ENCODE data around the gene SLC4A1AP. TPM values are rescaled to one million over a fixed set of nuclear protein-coding genes. Genes with fewer than 3 reads are reported as not detected.

SLC4A1AP gene
- total and polyA plus RNA-seq, 10 of the 15 experiments (the other 5 are each of a cell fraction or from before 2014, with no cell fraction given): 6.5 to 30.1 (median 21.5) TPM

DNA sequence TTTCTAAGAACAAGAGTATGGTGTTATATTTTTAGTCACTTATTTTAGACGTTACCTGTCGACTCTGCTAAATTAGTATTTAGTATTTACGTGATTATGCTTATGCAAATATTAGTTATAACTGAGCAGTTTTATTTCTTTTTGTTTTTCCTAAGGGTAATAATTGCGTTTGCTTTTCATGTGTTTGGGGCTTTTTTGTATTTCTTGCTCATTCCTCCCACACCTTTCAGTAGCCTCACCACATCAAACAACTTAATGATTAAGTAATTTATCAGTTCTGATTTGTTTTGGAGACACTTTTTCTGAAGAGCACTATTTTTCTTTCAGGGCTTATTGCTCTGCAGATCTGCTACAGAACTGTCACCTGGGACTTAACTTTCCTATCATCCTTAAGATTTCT is 7.5 kb downstream of the SLC4A1AP start:
- no peak for TF ChIP-seq ESRRA (IDR thresholded peaks at IDR 0.05; ENCODE audit: low read length)
- no peak for TF ChIP-seq CHD4 (IDR thresholded peaks at IDR 0.05)
- TF ChIP-seq MEF2B (IDR thresholded peaks at IDR 0.05; ENCODE audit: partially characterized antibody, poor library complexity, severe bottlenecking): no peak
- no peak for TF ChIP-seq PAX5 (IDR thresholded peaks at IDR 0.05; ENCODE audit: borderline replicate concordance, low read depth, low read length)
- BruUV-seq (replicated peaks): no TSS peak
- CTCF ChIA-PET: interaction anchor here (5.5 kb wide), 1 partner anchor 13 kb away, joined by 49 read pairs; no protein-coding TSS in a partner anchor
- ATAC-seq: no peak
- Histone ChIP-seq H3K9ac (ENCODE audit: control insufficient read depth, insufficient read depth, low read length) (no peak overlapping the region), H3K79me2 (ENCODE audit: control insufficient read depth, insufficient read depth, low read length) (no peaks in the 10 kb centered on the region; the same call in 1 of the 2 replicates), H3K9me3 (replicated peaks; ENCODE audit: control insufficient read depth, insufficient read depth, low read length) (no peaks in the 10 kb centered on the region), H3K4me1 (ENCODE audit: control insufficient read depth, insufficient read depth, low read length) (no peaks in the 10 kb centered on the region), H3K4me3 (no peak overlapping the region), H3K27me3 (replicated peaks in 1 of 2; ENCODE audit: control insufficient read depth in 2 of 2, insufficient read depth in 2 of 2, low read length in 1 of 2) (no peaks in the 10 kb centered on the region), H4K20me1 (ENCODE audit: control insufficient read depth, insufficient read depth) (no peaks in the 10 kb centered on the region), H3K27ac (ENCODE audit: control insufficient read depth, insufficient read depth) (no peak overlapping the region), H3K36me3 (ENCODE audit: control insufficient read depth in 2 of 2, insufficient read depth in 2 of 2, low read length in 1 of 2) (peaks cover 2 to 20% of the 10 kb centered on the region in 2 experiments), H3K4me2 (ENCODE audit: control insufficient read depth, insufficient read depth) (no peak overlapping the region), H2AFZ (ENCODE audit: control insufficient read depth, low read depth, low read length) (no peak overlapping the region)
- in situ Hi-C loops (cut with MboI) (no loop called here), intact Hi-C loops (cut with micrococcal nuclease; ENCODE audit: unreplicated experiment) (no loop called here)
- no peak for FAIRE-seq
- SMC1A ChIA-PET (ENCODE audit: uncharacterized antibody, unreplicated experiment): interaction anchor here (0.8 kb wide), 1 partner anchor 8 kb away, joined by 3 read pairs; the partner anchor contains the start of gene SUPT7L
- no peak for DNase-seq (ENCODE audit: low read depth, low spot score)
- POLR2A ChIA-PET: no interaction called here
- RAD21 ChIA-PET (ENCODE audit: unreplicated experiment): no interaction called here
- WGBS (ENCODE audit: insufficient coverage, insufficient replicate concordance, low lambda C conversion rate, missing lambda C conversion rate): 73% methylated on average over 4 of the region's 4 CpGs

DNA sequence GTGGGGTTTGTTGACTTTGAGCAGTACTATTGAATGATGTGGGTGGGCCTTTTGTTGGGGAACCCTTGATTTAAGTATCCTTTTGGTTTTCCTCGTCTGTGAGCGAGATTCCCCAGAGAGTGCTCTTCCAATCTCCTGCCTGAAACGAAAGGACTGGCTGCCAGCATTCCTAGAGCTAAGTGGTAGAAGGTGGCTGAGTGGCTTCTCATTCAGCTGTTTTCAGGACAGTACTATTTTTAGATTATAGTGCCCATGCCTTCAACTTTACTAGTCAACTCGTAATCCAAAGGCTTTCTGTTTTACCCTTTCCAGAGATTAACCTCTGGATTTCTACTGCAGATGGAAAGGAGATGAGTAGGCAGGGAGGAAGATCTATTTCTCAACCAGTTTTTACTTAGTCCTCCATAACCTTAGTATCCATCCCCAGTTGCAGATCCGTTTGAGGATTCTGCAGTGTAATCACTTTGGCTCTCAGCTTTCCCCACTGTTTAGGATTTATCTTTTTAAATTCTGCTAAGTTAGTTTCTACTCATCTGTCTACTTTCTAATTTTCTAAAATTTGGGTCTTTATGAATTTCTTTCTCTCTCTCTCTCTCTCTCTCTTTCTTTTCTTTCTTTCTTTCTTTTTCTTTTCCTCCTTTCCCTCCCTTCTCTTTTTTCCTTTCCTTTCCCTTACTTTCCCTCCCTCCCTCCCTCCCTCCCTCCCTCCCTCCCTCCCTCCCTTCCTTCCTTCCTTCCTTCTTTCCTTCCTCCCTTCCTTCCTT is 9.2 kb downstream of the SLC4A1AP start:
- H3K4me1 ChIP-seq (ENCODE audit: control insufficient read depth, insufficient read depth, low read length): no peaks in the 10 kb centered on the region
- H2AFZ ChIP-seq (ENCODE audit: control insufficient read depth, low read depth, low read length): no peak overlapping the region
- CTCF ChIA-PET: interaction anchor here (0.9 to 5.5 kb wide), 2 partner anchors 9 to 11 kb away, joined by 3 to 49 read pairs; partner anchors contain the start of gene SLC4A1AP
- H3K9ac ChIP-seq (ENCODE audit: control insufficient read depth, insufficient read depth, low read length): no peak overlapping the region
- SMC1A ChIA-PET (ENCODE audit: uncharacterized antibody, unreplicated experiment): interaction anchor here (1.5 kb wide), 1 partner anchor 10 kb away, joined by 5 read pairs; no protein-coding TSS in a partner anchor
- POLR2A ChIA-PET: interaction anchor here (0.6 kb wide), 1 partner anchor 470 kb away, joined by 3 read pairs; no protein-coding TSS in a partner anchor
- WGBS (ENCODE audit: insufficient coverage, insufficient replicate concordance, low lambda C conversion rate, missing lambda C conversion rate): 49% methylated on average over 5 of the region's 5 CpGs
- H3K27ac ChIP-seq (ENCODE audit: control insufficient read depth, insufficient read depth): no peak overlapping the region
- no peak for ATAC-seq
- no peaks in the 10 kb centered on the region for H3K79me2 ChIP-seq (ENCODE audit: control insufficient read depth, insufficient read depth, low read length)
- intact Hi-C loops (cut with micrococcal nuclease; ENCODE audit: unreplicated experiment): no loop called here
- H4K20me1 ChIP-seq (ENCODE audit: control insufficient read depth, insufficient read depth): no peaks in the 10 kb centered on the region
- no peak overlapping the region for H3K4me3 ChIP-seq
- no peaks in the 10 kb centered on the region for H3K9me3 ChIP-seq (replicated peaks; ENCODE audit: control insufficient read depth, insufficient read depth, low read length)
- RAD21 ChIA-PET (ENCODE audit: unreplicated experiment): no interaction called here
- BruUV-seq (replicated peaks): no TSS peak
- H3K27me3 ChIP-seq (replicated peaks in 1 of 2; ENCODE audit: control insufficient read depth in 2 of 2, insufficient read depth in 2 of 2, low read length in 1 of 2): no peaks in the 10 kb centered on the region
- DNase-seq (ENCODE audit: low read depth, low spot score): no peak
- H3K4me2 ChIP-seq (ENCODE audit: control insufficient read depth, insufficient read depth): no peak overlapping the region
- FAIRE-seq: no peak
- in situ Hi-C loops (cut with MboI): no loop called here
- H3K36me3 ChIP-seq (ENCODE audit: control insufficient read depth in 2 of 2, insufficient read depth in 2 of 2, low read length in 1 of 2): peaks cover 2 to 26% of the 10 kb centered on the region in 2 experiments
- TF ChIP-seq, protein P1, sequence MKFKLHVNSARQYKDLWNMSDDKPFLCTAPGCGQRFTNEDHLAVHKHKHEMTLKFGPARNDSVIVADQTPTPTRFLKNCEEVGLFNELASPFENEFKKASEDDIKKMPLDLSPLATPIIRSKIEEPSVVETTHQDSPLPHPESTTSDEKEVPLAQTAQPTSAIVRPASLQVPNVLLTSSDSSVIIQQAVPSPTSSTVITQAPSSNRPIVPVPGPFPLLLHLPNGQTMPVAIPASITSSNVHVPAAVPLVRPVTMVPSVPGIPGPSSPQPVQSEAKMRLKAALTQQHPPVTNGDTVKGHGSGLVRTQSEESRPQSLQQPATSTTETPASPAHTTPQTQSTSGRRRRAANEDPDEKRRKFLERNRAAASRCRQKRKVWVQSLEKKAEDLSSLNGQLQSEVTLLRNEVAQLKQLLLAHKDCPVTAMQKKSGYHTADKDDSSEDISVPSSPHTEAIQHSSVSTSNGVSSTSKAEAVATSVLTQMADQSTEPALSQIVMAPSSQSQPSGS (IDR thresholded peaks at IDR 0.05; ENCODE audit: low read length): no peak
- TF ChIP-seq CEBPB (IDR thresholded peaks at IDR 0.05; ENCODE audit: borderline replicate concordance in 1 of 2, low read depth in 2 of 2, low read length in 2 of 2) (no peak), YBX1 (IDR thresholded peaks at IDR 0.05) (no peak), MTA2 (IDR thresholded peaks at IDR 0.05; ENCODE audit: low read depth) (no peak), SMARCA5 (IDR thresholded peaks at IDR 0.05) (no peak), TAF1 (IDR thresholded peaks at IDR 0.05; ENCODE audit: borderline replicate concordance, low read depth, low read length) (no peak), DPF2 (IDR thresholded peaks at IDR 0.05) (no peak)
- TF ChIP-seq, protein P2, sequence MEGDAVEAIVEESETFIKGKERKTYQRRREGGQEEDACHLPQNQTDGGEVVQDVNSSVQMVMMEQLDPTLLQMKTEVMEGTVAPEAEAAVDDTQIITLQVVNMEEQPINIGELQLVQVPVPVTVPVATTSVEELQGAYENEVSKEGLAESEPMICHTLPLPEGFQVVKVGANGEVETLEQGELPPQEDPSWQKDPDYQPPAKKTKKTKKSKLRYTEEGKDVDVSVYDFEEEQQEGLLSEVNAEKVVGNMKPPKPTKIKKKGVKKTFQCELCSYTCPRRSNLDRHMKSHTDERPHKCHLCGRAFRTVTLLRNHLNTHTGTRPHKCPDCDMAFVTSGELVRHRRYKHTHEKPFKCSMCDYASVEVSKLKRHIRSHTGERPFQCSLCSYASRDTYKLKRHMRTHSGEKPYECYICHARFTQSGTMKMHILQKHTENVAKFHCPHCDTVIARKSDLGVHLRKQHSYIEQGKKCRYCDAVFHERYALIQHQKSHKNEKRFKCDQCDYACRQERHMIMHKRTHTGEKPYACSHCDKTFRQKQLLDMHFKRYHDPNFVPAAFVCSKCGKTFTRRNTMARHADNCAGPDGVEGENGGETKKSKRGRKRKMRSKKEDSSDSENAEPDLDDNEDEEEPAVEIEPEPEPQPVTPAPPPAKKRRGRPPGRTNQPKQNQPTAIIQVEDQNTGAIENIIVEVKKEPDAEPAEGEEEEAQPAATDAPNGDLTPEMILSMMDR (IDR thresholded peaks at IDR 0.05 in 2 of 3, conservative IDR thresholded peaks at IDR 0.05 in 1 of 3; ENCODE audit: control insufficient read depth in 2 of 3, extremely low read depth in 1 of 3, insufficient read depth in 1 of 3, low read depth in 3 of 3, low read length in 3 of 3): no peak
- TF ChIP-seq, protein P3, sequence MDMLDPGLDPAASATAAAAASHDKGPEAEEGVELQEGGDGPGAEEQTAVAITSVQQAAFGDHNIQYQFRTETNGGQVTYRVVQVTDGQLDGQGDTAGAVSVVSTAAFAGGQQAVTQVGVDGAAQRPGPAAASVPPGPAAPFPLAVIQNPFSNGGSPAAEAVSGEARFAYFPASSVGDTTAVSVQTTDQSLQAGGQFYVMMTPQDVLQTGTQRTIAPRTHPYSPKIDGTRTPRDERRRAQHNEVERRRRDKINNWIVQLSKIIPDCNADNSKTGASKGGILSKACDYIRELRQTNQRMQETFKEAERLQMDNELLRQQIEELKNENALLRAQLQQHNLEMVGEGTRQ (IDR thresholded peaks at IDR 0.05; ENCODE audit: borderline replicate concordance, low read depth, low read length): no peak
